Endothelial cell of umbilical vein (primary cell): Measurements from ENCODE around the gene BMPER. TPM values are rescaled to one million over a fixed set of nuclear protein-coding genes. Genes with fewer than 3 reads are reported as not detected.

ENCODE experiments used
- BruUV-seq: library from RNA; stranded (reverse); fragments of 400-500 nt; replicated peaks from 2 replicates; lab custom pipeline; 2021; lab: Mats Ljungman, UMichigan
- CTCF ChIA-PET: fragments of 300-600, 350-600 bp; sonication (Branson Sonifier 250); formaldehyde crosslinking; loops from one replicate; lab custom pipeline; 2021; ENCODE audit warnings: antibody characterized with exemption, inconsistent platforms; lab: Charles Lee
- POLR2A ChIA-PET: fragments of 300-600, 350-600 bp; sonication (Branson Sonifier 250); formaldehyde crosslinking; loops from one replicate; lab custom pipeline; 2021; ENCODE audit warnings: antibody characterized with exemption, inconsistent platforms; lab: Charles Lee
- DNase-seq: peaks from one replicate; pipeline ENCODE4 v3.0.0-alpha.2; 2011; ENCODE audit warnings: low read depth, low spot score
- FAIRE-seq: peaks from 2 replicates; lab custom pipeline; 2011; peaks lifted over from hg19 to GRCh38; lab: Jason Lieb, UNC
- H2AFZ ChIP-seq: 2 replicates; pipeline ENCODE4 v1.6.0; 2012; ENCODE audit warnings: low read depth, low read length, control low read depth, inconsistent platforms
- H3K27ac ChIP-seq: 2 replicates; pipeline ENCODE4 v1.5.1; 2011; ENCODE audit warnings: low read depth, mild to moderate bottlenecking, control low read depth, low read length, moderate library complexity; ENCODE audit not compliant: insufficient read depth
- H3K27me3 ChIP-seq, 2 experiments: 2 replicates each; pipeline versions ENCODE4 v1.6.0 to v1.6.1; 2011; ENCODE audit warnings: low read length in 2 of 2, mixed read lengths in 1 of 2; ENCODE audit not compliant: control insufficient read depth in 2 of 2, insufficient read depth in 2 of 2
- H3K36me3 ChIP-seq, 2 experiments: 2 replicates in 1 of 2; 3 replicates in 1 of 2; pipeline ENCODE4 v1.5.1; 2011; ENCODE audit warnings: low read length in 2 of 2, mild to moderate bottlenecking in 1 of 2, moderate library complexity in 1 of 2; ENCODE audit not compliant: control insufficient read depth in 2 of 2, insufficient read depth in 2 of 2; ENCODE audit errors: extremely low read depth in 1 of 2
- H3K4me1 ChIP-seq: 3 replicates; pipeline ENCODE4 v1.5.1; 2011; ENCODE audit warnings: mild to moderate bottlenecking, low read length; ENCODE audit not compliant: control insufficient read depth, insufficient read depth; ENCODE audit errors: extremely low read depth
- H3K4me2 ChIP-seq: 2 replicates; pipeline ENCODE4 v1.6.1; 2011; ENCODE audit warnings: low read length, control low read depth, mixed read lengths; ENCODE audit not compliant: insufficient read depth
- H3K4me3 ChIP-seq, 3 experiments: fragments of 200-600 bp in 1 of 3; sonication (generic), shearing (Covaris generic) in 1 of 3; replicated peaks in 1 of 3; 2 replicates each; pipeline ENCODE4 v1.5.1; 2011 to 2016; ENCODE audit warnings: control low read depth in 3 of 3, low read length in 3 of 3, mild to moderate bottlenecking in 2 of 3, inconsistent platforms in 1 of 3, low read depth in 1 of 3, moderate library complexity in 1 of 3; ENCODE audit not compliant: insufficient read depth in 1 of 3
- H3K79me2 ChIP-seq: 2 replicates; pipeline ENCODE4 v1.6.0; 2012; ENCODE audit warnings: low read length, inconsistent platforms; ENCODE audit not compliant: control insufficient read depth, insufficient read depth
- H3K9ac ChIP-seq: replicated peaks from 2 replicates; pipeline ENCODE3; 2011; ENCODE audit warnings: low read length, control low read depth; ENCODE audit not compliant: insufficient read depth; ENCODE audit errors: extremely low read depth
- H3K9me1 ChIP-seq: replicated peaks from 3 replicates; pipeline ENCODE4 v1.6.0; 2011; ENCODE audit warnings: mild to moderate bottlenecking, low read length; ENCODE audit not compliant: control insufficient read depth, insufficient read depth; ENCODE audit errors: extremely low read depth
- H3K9me3 ChIP-seq: replicated peaks from 2 replicates; pipeline ENCODE4 v1.5.1; 2012; ENCODE audit warnings: low read length, inconsistent platforms; ENCODE audit not compliant: control insufficient read depth, insufficient read depth
- H4K20me1 ChIP-seq: replicated peaks from 2 replicates; pipeline ENCODE3; 2011; ENCODE audit warnings: mild to moderate bottlenecking, low read length; ENCODE audit not compliant: control insufficient read depth, insufficient read depth; ENCODE audit errors: extremely low read depth
- CTCF ChIP-seq, 2 donors: IDR thresholded peaks; 1 replicate in 1 of 2; 2 replicates in 1 of 2; pipeline ENCODE4 v1.5.1; 2011; ENCODE audit warnings: low read length in 2 of 2, mild to moderate bottlenecking in 2 of 2, moderate library complexity in 2 of 2, control low read depth in 1 of 2, inconsistent platforms in 1 of 2, low read depth in 1 of 2; ENCODE audit not compliant: insufficient read depth in 1 of 2; ENCODE audit errors: extremely low read depth in 1 of 2
- EZH2 ChIP-seq: IDR thresholded peaks from 2 replicates; pipeline ENCODE4 v1.6.1; 2012; ENCODE audit warnings: borderline replicate concordance, low read depth, mild to moderate bottlenecking, moderate library complexity, low read length, inconsistent platforms; ENCODE audit not compliant: severe bottlenecking
- FOS ChIP-seq: IDR thresholded peaks from 2 replicates; pipeline ENCODE4 v1.6.1; 2011; ENCODE audit warnings: mild to moderate bottlenecking, low read length, moderate library complexity, borderline replicate concordance; ENCODE audit not compliant: insufficient read depth
- GATA2 ChIP-seq: IDR thresholded peaks from 2 replicates; pipeline ENCODE4 v1.7.0; 2011; ENCODE audit warnings: low read depth, mild to moderate bottlenecking, moderate library complexity, mixed read lengths, low read length; ENCODE audit not compliant: insufficient read length, insufficient read depth
- JUN ChIP-seq: IDR thresholded peaks from 2 replicates; pipeline ENCODE4 v1.6.1; 2011; ENCODE audit warnings: borderline replicate concordance, low read depth; ENCODE audit not compliant: insufficient read length, insufficient read depth
- MYC ChIP-seq: IDR thresholded peaks from one replicate; pipeline ENCODE4 v1.6.1; 2011; ENCODE audit warnings: mild to moderate bottlenecking, low read depth, low read length
- POLR2A ChIP-seq: IDR thresholded peaks from 2 replicates; pipeline ENCODE4 v1.6.1; 2012; ENCODE audit warnings: low read depth, mild to moderate bottlenecking, control low read depth, low read length
- POLR2AphosphoS5 ChIP-seq: IDR thresholded peaks from 2 replicates; pipeline ENCODE4 v1.6.1; 2012; ENCODE audit warnings: low read depth, mild to moderate bottlenecking, control low read depth, low read length, moderate library complexity; ENCODE audit not compliant: insufficient read depth
- dilution Hi-C: fragments of 300-500 bp; cut with MboI; formaldehyde crosslinking; loops from one replicate; pipeline ENCODE4 v1.15.0; 2019; ENCODE audit warnings: low sequenced_read_pairs; ENCODE audit not compliant: extremely low pct_ligation_motif_present
- intact Hi-C: fragments of 100-400 bp; cut with micrococcal nuclease; formaldehyde crosslinking; loops from one replicate; pipeline ENCODE4 v1.10.0; 2022
- polyA plus RNA-seq, 4 experiments: library from polyadenylated mRNA; depleted of rRNA in 3 of 4; stranded (reverse) in 3 of 4; unstranded in 1 of 4; fragments of >200 nt; gene quantifications; 2 replicates each; pipeline versions ENCODE4 v1.2.1 to v1.2.3, GENCODE V29; 2011 to 2012; ENCODE audit warnings: missing spikeins in 1 of 4
- total RNA-seq: library from RNA; stranded (reverse); gene quantifications from 2 replicates; pipeline ENCODE4 v1.2.3, GENCODE V29; 2021
- TF ChIP-seq, protein P1 (sequence below): IDR thresholded peaks from 2 replicates; pipeline ENCODE4 v1.6.1; 2011; ENCODE audit not compliant: insufficient read depth, insufficient read length

BMPER gene
- total and polyA plus RNA-seq, 2 donors (not counting 3 experiments of a cell fraction or from before 2014, with no cell fraction given): 0.10 to 0.13 TPM

GRCh38 chr7:33873518-33873917 lies 31.8 kb upstream of the BMPER start:
- POLR2A ChIA-PET: no interaction called here
- H3K27ac ChIP-seq: no peak overlapping the region
- no peaks in the 10 kb centered on the region for H3K79me2 ChIP-seq
- dilution Hi-C loops: no loop called here
- no peak overlapping the region for H2AFZ ChIP-seq
- no peaks in the 10 kb centered on the region for H3K27me3 ChIP-seq
- intact Hi-C loops: no loop called here
- no peak overlapping the region for H3K4me3 ChIP-seq
- TF ChIP-seq JUN (no peak), EZH2 (no peak), POLR2A (no peak), FOS (no peak), CTCF (IDR thresholded peaks at IDR 0.05; ENCODE audit: extremely low read depth in 1 of 2, insufficient read depth in 1 of 2, low read depth in 1 of 2, low read length in 2 of 2) (no peak), GATA2 (no peak), MYC (no peak), POLR2AphosphoS5 (no peak)
- TF ChIP-seq, protein P1, sequence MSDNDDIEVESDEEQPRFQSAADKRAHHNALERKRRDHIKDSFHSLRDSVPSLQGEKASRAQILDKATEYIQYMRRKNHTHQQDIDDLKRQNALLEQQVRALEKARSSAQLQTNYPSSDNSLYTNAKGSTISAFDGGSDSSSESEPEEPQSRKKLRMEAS: no peak
- FAIRE-seq: no peak
- no peak overlapping the region for H3K4me2 ChIP-seq
- no peaks in the 10 kb centered on the region for H4K20me1 ChIP-seq
- BruUV-seq: no TSS peak
- no peaks in the 10 kb centered on the region for H3K4me1 ChIP-seq
- no peaks in the 10 kb centered on the region for H3K9me1 ChIP-seq
- CTCF ChIA-PET: interaction anchor here (0.9 to 1.0 kb wide), 2 partner anchors 12 to 22 kb away, joined by 3 read pairs; no protein-coding TSS in a partner anchor
- H3K36me3 ChIP-seq: no peaks in the 10 kb centered on the region
- no peak for DNase-seq
- no peaks in the 10 kb centered on the region for H3K9me3 ChIP-seq
- H3K9ac ChIP-seq: no peak overlapping the region
